HepG2 (cell line): ENCODE measurements around the gene KRT40. TPM values are rescaled to one million over a fixed set of nuclear protein-coding genes. Genes with fewer than 3 reads are reported as not detected.

Experiments
- ATAC-seq: fragments of 200-7000 bp; cut with Tn5 transposase; 3 replicates; pipeline ENCODE4 v1.9.1; 2020; ENCODE audit warnings: mild to moderate bottlenecking, moderate library complexity
- BruUV-seq: library from RNA; stranded (reverse); fragments of 400-500 nt; replicated peaks from 2 replicates; lab custom pipeline; 2021; lab: Mats Ljungman, UMichigan
- CTCF ChIA-PET: fragments of 300-600 bp; formaldehyde crosslinking; extraction: SDS; loops from one replicate; lab custom pipeline; 2021; ENCODE audit warnings: low total read pairs, inconsistent platforms, low intra/inter-chr PET ratio; lab: Yijun Ruan, JAX
- POLR2A ChIA-PET: fragments of 350-600 bp; sonication (Branson Sonifier 250); formaldehyde crosslinking; loops from one replicate; lab custom pipeline; 2020; ENCODE audit warnings: antibody characterized with exemption, inconsistent platforms; lab: Yijun Ruan, JAX
- DNase-seq: peaks from one replicate; pipeline ENCODE4 v3.0.0-alpha.2; 2015; ENCODE audit warnings: low spot score
- FAIRE-seq: peaks from 3 replicates; lab custom pipeline; 2011; peaks lifted over from hg19 to GRCh38; lab: Jason Lieb, UNC
- H2AFZ ChIP-seq: one replicate; pipeline ENCODE4 v1.6.1; 2011; ENCODE audit warnings: low read length, inconsistent platforms
- H3K27ac ChIP-seq: fragments of 300-600 bp; 3 replicates; pipeline ENCODE4 v1.8.0; 2011; ENCODE audit warnings: mixed run types, mild to moderate bottlenecking, mixed read lengths, low read length, inconsistent platforms; ENCODE audit not compliant: insufficient read depth; ENCODE audit errors: extremely low read length
- H3K27me3 ChIP-seq, 2 experiments: fragments of 200-600 bp in 1 of 2; 2 replicates in 1 of 2; 3 replicates in 1 of 2; pipeline versions ENCODE4 v1.6.0 to v1.8.0; 2011; ENCODE audit warnings: low read length in 2 of 2, mild to moderate bottlenecking in 2 of 2, moderate library complexity in 2 of 2, inconsistent platforms in 1 of 2; ENCODE audit not compliant: insufficient read depth in 2 of 2, control insufficient read depth in 1 of 2
- H3K36me3 ChIP-seq, 2 experiments: fragments of 200-600 bp in 1 of 2; replicated peaks in 1 of 2; 2 replicates in 1 of 2; 3 replicates in 1 of 2; pipeline versions ENCODE4 v1.5.1 to v1.8.0; 2011; ENCODE audit warnings: low read length in 2 of 2, inconsistent platforms in 1 of 2; ENCODE audit not compliant: insufficient read depth in 2 of 2, control insufficient read depth in 1 of 2
- H3K4me1 ChIP-seq: 2 replicates; pipeline ENCODE4 v1.5.1; 2012; ENCODE audit warnings: low read length, inconsistent platforms; ENCODE audit not compliant: insufficient read depth
- H3K4me2 ChIP-seq: 2 replicates; pipeline ENCODE4 v1.6.0; 2011; ENCODE audit warnings: low read depth, low read length, inconsistent platforms
- H3K4me3 ChIP-seq, 3 experiments: fragments of 200-600 bp in 1 of 3; sonication (generic), shearing (Covaris generic) in 1 of 3; replicated peaks in 1 of 3; 2 replicates each; pipeline ENCODE4 v1.5.1; 2011 to 2016; ENCODE audit warnings: low read length in 3 of 3, inconsistent platforms in 2 of 3, low read depth in 2 of 3, mild to moderate bottlenecking in 2 of 3, control low read depth in 1 of 3, mixed read lengths in 1 of 3; ENCODE audit not compliant: insufficient read depth in 1 of 3
- H3K79me2 ChIP-seq: one replicate; pipeline ENCODE4 v1.6.1; 2011; ENCODE audit warnings: low read length, inconsistent platforms; ENCODE audit not compliant: insufficient read depth
- H3K9ac ChIP-seq: 2 replicates; pipeline ENCODE4 v1.6.0; 2011; ENCODE audit warnings: mild to moderate bottlenecking, low read depth, low read length, inconsistent platforms; ENCODE audit not compliant: insufficient read depth
- H3K9me3 ChIP-seq: 2 replicates; pipeline ENCODE4 v1.5.1; 2012; ENCODE audit warnings: mild to moderate bottlenecking, low read length
- H4K20me1 ChIP-seq: 2 replicates; pipeline ENCODE4 v1.6.0; 2011; ENCODE audit warnings: inconsistent platforms, mild to moderate bottlenecking, low read length, moderate library complexity; ENCODE audit not compliant: insufficient read depth
- HOXA5 ChIP-seq: sonication (generic); formaldehyde crosslinking; IDR thresholded peaks from 2 replicates; pipeline ENCODE4 v1.4.0; 2020; ENCODE audit warnings: missing genetic modification reagents
- MTA3 ChIP-seq: sonication (generic); formaldehyde crosslinking; IDR thresholded peaks from 2 replicates; pipeline ENCODE4 v1.4.0; 2020; ENCODE audit warnings: missing genetic modification reagents
- REL ChIP-seq: sonication (generic); formaldehyde crosslinking; conservative IDR thresholded peaks from 2 replicates; pipeline ENCODE4 v1.8.0; 2022; ENCODE audit warnings: mild to moderate bottlenecking, missing genetic modification reagents, moderate library complexity
- SPEN ChIP-seq: sonication (generic); formaldehyde crosslinking; IDR thresholded peaks from 2 replicates; pipeline ENCODE4 v1.5.1; 2020; ENCODE audit warnings: low read depth, mild to moderate bottlenecking, missing genetic modification reagents
- TAF15 ChIP-seq: fragments of 200-400 bp; formaldehyde crosslinking; IDR thresholded peaks from one replicate; pipeline ENCODE4 v1.6.1; 2018; ENCODE audit warnings: mild to moderate bottlenecking, low read depth, low read length; ENCODE audit not compliant: poor library complexity, severe bottlenecking
- TBP ChIP-seq: sonication (generic); formaldehyde crosslinking; IDR thresholded peaks from 2 replicates; pipeline ENCODE4 v1.5.0; 2020; ENCODE audit warnings: missing genetic modification reagents
- ZBTB8A ChIP-seq: sonication (generic); formaldehyde crosslinking; IDR thresholded peaks from 2 replicates; pipeline ENCODE4 v1.4.0; 2020; ENCODE audit warnings: mild to moderate bottlenecking, low read depth, missing genetic modification reagents, borderline replicate concordance
- ZNF264 ChIP-seq: sonication (generic); formaldehyde crosslinking; IDR thresholded peaks from 2 replicates; pipeline ENCODE4 v1.4.0; 2020; ENCODE audit warnings: missing genetic modification reagents
- ZNF44 ChIP-seq: sonication (generic); formaldehyde crosslinking; IDR thresholded peaks from 2 replicates; pipeline ENCODE4 v1.5.1; 2020; ENCODE audit warnings: mild to moderate bottlenecking, missing genetic modification reagents
- WGBS: methylation state at CpG from one replicate; pipeline ENCODE4 v1.1.6; 2017; ENCODE audit warnings: low lambda C conversion rate; 5-methylcytosine and 5-hydroxymethylcytosine counted together
- in situ Hi-C: cut with HindIII; loops from 2 replicates; pipeline ENCODE4 v1.10.0; 2017; ENCODE audit warnings: low pct_unique_long_range_greater_than_20kb; ENCODE audit not compliant: extremely low pct_ligation_motif_present
- intact Hi-C: fragments of 100-400 bp; cut with micrococcal nuclease; formaldehyde crosslinking; loops from one replicate; pipeline ENCODE4 v1.10.0; 2022; ENCODE audit not compliant: unreplicated experiment
- polyA plus RNA-seq, 8 experiments: library from polyadenylated mRNA; depleted of rRNA in 3 of 8; stranded (reverse) in 7 of 8; unstranded in 1 of 8; fragments of >200 nt; fragmentation: Illumina TruSeq in 4 of 8; extraction: Trizol in 4 of 8; gene quantifications; 2 replicates each; pipeline versions ENCODE4 v1.2.1 to v1.2.3, GENCODE V29; 2011 to 2016; ENCODE audit warnings: low read depth in 4 of 8, missing spikeins in 1 of 8, mixed read lengths in 1 of 8; ENCODE audit not compliant: insufficient read depth in 1 of 8
- total RNA-seq, 5 experiments: library from RNA; depleted of rRNA; stranded (reverse); fragments of >200 nt; fragmentation: Illumina TruSeq; extraction: Trizol; gene quantifications; 2 replicates each; pipeline ENCODE4 v1.2.3, GENCODE V29; 2016; ENCODE audit warnings: low read depth in 1 of 5
- TF ChIP-seq, protein P1 (sequence below): sonication (generic); formaldehyde crosslinking; IDR thresholded peaks from 2 replicates; pipeline ENCODE4 v1.5.0; 2020; ENCODE audit warnings: mild to moderate bottlenecking, missing genetic modification reagents
- TF ChIP-seq, protein P2 (sequence below): sonication (generic); formaldehyde crosslinking; IDR thresholded peaks from 2 replicates; pipeline ENCODE4 v1.8.0; 2022; ENCODE audit warnings: low read depth, missing genetic modification reagents
- TF ChIP-seq, protein P3 (sequence below): sonication (generic); formaldehyde crosslinking; IDR thresholded peaks from 2 replicates; pipeline ENCODE4 v1.4.0; 2020; ENCODE audit warnings: missing genetic modification reagents
- TF ChIP-seq, protein P4 (sequence below): IDR thresholded peaks from 2 replicates; pipeline ENCODE4 v1.6.1; 2016; ENCODE audit warnings: mild to moderate bottlenecking, missing biosample characterization, missing genetic modification reagents

KRT40 gene
- total and polyA plus RNA-seq, 2 of the 13 experiments (the other 11 are each of a cell fraction or from before 2014, with no cell fraction given) = not detected

DNA sequence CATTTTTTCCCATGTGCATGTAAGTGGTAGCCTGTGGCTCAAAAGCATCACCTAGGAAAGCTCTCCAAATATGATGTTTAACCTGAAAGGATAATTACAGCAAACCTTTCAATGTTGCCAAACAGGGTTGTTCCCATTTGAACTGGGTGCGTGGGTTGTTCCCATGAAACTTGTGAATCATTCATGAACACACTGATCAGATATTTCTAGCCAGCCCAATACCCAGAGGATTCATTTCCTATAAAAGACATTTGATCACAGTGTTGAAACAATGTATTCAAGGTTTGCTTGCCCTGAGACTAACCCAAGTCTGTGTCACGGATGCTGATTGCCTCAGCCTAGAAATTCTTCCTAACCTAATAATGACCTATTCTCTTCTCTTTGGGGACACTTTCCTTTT is 30.2 kb downstream of the KRT40 start:
- Histone ChIP-seq H3K79me2 (no peaks in the 10 kb centered on the region), H3K4me1 (peaks cover 100% of the 10 kb centered on the region), H3K36me3 (no peaks in the 10 kb centered on the region; a peak in 1 of 5 replicates), H4K20me1 (no peaks in the 10 kb centered on the region), H2AFZ (no peak overlapping the region), H3K27ac (no peak overlapping the region), H3K9ac (no peak overlapping the region), H3K4me2 (no peak overlapping the region), H3K9me3 (no peaks in the 10 kb centered on the region), H3K4me3 (no peak overlapping the region), H3K27me3 (no peaks in the 10 kb centered on the region)
- CTCF ChIA-PET = no interaction called here
- intact Hi-C loops (no loop called here), in situ Hi-C loops (loop anchor here (10.0 kb wide), 1 partner anchor 101 kb away; the partner anchor contains the start of gene KRTAP2-2)
- BruUV-seq = no TSS peak
- FAIRE-seq = no peak
- no peak for DNase-seq
- ATAC-seq = no peak
- 93% methylated on average over 2 of the region's 2 CpGs for WGBS
- POLR2A ChIA-PET = no interaction called here
- TF ChIP-seq ZBTB8A = no peak
- TF ChIP-seq, protein P1, sequence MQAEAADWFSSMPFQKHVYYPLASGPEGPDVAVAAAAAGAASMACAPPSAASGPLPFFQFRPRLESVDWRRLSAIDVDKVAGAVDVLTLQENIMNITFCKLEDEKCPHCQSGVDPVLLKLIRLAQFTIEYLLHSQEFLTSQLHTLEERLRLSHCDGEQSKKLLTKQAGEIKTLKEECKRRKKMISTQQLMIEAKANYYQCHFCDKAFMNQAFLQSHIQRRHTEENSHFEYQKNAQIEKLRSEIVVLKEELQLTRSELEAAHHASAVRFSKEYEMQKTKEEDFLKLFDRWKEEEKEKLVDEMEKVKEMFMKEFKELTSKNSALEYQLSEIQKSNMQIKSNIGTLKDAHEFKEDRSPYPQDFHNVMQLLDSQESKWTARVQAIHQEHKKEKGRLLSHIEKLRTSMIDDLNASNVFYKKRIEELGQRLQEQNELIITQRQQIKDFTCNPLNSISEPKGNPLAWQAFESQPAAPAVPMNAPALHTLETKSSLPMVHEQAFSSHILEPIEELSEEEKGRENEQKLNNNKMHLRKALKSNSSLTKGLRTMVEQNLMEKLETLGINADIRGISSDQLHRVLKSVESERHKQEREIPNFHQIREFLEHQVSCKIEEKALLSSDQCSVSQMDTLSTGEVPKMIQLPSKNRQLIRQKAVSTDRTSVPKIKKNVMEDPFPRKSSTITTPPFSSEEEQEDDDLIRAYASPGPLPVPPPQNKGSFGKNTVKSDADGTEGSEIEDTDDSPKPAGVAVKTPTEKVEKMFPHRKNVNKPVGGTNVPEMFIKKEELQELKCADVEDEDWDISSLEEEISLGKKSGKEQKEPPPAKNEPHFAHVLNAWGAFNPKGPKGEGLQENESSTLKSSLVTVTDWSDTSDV = no peak
- TF ChIP-seq, protein P2, sequence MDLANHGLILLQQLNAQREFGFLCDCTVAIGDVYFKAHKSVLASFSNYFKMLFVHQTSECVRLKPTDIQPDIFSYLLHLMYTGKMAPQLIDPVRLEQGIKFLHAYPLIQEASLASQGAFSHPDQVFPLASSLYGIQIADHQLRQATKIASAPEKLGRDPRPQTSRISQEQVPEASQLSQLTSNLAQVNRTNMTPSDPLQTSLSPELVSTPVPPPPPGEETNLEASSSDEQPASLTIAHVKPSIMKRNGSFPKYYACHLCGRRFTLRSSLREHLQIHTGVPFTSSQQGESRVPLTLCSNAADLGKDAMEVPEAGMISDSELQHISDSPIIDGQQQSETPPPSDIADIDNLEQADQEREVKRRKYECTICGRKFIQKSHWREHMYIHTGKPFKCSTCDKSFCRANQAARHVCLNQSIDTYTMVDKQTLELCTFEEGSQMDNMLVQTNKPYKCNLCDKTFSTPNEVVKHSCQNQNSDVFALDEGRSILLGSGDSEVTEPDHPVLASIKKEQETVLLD (CRISPR knock-in tag) = no peak
- no peak for TF ChIP-seq MTA3 (CRISPR knock-in tag)
- no peak for TF ChIP-seq TAF15
- no peak for TF ChIP-seq TBP (CRISPR knock-in tag)
- TF ChIP-seq, protein P3, sequence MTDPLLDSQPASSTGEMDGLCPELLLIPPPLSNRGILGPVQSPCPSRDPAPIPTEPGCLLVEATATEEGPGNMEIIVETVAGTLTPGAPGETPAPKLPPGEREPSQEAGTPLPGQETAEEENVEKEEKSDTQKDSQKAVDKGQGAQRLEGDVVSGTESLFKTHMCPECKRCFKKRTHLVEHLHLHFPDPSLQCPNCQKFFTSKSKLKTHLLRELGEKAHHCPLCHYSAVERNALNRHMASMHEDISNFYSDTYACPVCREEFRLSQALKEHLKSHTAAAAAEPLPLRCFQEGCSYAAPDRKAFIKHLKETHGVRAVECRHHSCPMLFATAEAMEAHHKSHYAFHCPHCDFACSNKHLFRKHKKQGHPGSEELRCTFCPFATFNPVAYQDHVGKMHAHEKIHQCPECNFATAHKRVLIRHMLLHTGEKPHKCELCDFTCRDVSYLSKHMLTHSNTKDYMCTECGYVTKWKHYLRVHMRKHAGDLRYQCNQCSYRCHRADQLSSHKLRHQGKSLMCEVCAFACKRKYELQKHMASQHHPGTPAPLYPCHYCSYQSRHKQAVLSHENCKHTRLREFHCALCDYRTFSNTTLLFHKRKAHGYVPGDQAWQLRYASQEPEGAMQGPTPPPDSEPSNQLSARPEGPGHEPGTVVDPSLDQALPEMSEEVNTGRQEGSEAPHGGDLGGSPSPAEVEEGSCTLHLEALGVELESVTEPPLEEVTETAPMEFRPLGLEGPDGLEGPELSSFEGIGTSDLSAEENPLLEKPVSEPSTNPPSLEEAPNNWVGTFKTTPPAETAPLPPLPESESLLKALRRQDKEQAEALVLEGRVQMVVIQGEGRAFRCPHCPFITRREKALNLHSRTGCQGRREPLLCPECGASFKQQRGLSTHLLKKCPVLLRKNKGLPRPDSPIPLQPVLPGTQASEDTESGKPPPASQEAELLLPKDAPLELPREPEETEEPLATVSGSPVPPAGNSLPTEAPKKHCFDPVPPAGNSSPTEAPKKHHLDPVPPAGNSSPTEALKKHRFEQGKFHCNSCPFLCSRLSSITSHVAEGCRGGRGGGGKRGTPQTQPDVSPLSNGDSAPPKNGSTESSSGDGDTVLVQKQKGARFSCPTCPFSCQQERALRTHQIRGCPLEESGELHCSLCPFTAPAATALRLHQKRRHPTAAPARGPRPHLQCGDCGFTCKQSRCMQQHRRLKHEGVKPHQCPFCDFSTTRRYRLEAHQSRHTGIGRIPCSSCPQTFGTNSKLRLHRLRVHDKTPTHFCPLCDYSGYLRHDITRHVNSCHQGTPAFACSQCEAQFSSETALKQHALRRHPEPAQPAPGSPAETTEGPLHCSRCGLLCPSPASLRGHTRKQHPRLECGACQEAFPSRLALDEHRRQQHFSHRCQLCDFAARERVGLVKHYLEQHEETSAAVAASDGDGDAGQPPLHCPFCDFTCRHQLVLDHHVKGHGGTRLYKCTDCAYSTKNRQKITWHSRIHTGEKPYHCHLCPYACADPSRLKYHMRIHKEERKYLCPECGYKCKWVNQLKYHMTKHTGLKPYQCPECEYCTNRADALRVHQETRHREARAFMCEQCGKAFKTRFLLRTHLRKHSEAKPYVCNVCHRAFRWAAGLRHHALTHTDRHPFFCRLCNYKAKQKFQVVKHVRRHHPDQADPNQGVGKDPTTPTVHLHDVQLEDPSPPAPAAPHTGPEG (CRISPR knock-in tag) = no peak
- TF ChIP-seq ZNF264 = no peak
- no peak for TF ChIP-seq ZNF44 (CRISPR knock-in tag)
- TF ChIP-seq, protein P4, sequence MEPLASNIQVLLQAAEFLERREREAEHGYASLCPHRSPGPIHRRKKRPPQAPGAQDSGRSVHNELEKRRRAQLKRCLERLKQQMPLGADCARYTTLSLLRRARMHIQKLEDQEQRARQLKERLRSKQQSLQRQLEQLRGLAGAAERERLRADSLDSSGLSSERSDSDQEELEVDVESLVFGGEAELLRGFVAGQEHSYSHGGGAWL = no peak
- no peak for TF ChIP-seq REL (CRISPR knock-in tag)
- TF ChIP-seq HOXA5 (CRISPR knock-in tag) = no peak
- no peak for TF ChIP-seq SPEN (CRISPR knock-in tag)
